Measurements from ENCODE around the gene CDH24. TPM values are rescaled to one million over a fixed set of nuclear protein-coding genes. Genes with fewer than 3 reads are reported as not detected.

CDH24 gene
- total and polyA plus RNA-seq, 2 donors (not counting 3 experiments of a cell fraction or from before 2014, with no cell fraction given) = 21.7 to 52.9 TPM

GRCh38 chr14:23104591-23105347, 47.4 kb upstream of the CDH24 start, which contains the start of gene CIROP:
Gene CIROP, minus strand, starts transcription at chr14:23104989. Its CDS starts 69 bp downstream, at chr14:23104920.
- no peak within 1 kb of the TSS for H3K27ac ChIP-seq (ENCODE audit: insufficient read depth, low read depth, low read length)
- H3K4me1 ChIP-seq (ENCODE audit: control insufficient read depth, extremely low read depth, insufficient read depth, low read length) = no peaks in the 10 kb centered on the region
- H3K4me3 ChIP-seq (replicated peaks in 1 of 3; ENCODE audit: insufficient read depth in 1 of 3, low read depth in 1 of 3, low read length in 3 of 3) = no peak within 1 kb of the TSS
- CTCF ChIA-PET = interaction anchor here (1.1 to 1.3 kb wide), 2 partner anchors 16 to 36 kb away, joined by 5 read pairs; no protein-coding TSS in a partner anchor
- dilution Hi-C loops (cut with MboI; ENCODE audit: extremely low pct_ligation_motif_present, low sequenced_read_pairs) = no loop called here
- no peaks in the 10 kb centered on the region for H3K9me3 ChIP-seq (replicated peaks; ENCODE audit: control insufficient read depth, insufficient read depth, low read length)
- no peaks in the 10 kb centered on the region for H4K20me1 ChIP-seq (replicated peaks; ENCODE audit: control insufficient read depth, extremely low read depth, insufficient read depth, low read length)
- H3K27me3 ChIP-seq (ENCODE audit: control insufficient read depth in 2 of 2, insufficient read depth in 2 of 2, low read length in 2 of 2) = no peaks in the 10 kb centered on the region
- no peak for DNase-seq (ENCODE audit: low read depth, low spot score)
- BruUV-seq (replicated peaks) = no TSS peak
- H2AFZ ChIP-seq (ENCODE audit: low read depth, low read length) = no peak within 1 kb of the TSS
- no peaks in the 10 kb centered on the region for H3K79me2 ChIP-seq (ENCODE audit: control insufficient read depth, insufficient read depth, low read length)
- H3K36me3 ChIP-seq (ENCODE audit: control insufficient read depth in 2 of 2, extremely low read depth in 1 of 2, insufficient read depth in 2 of 2, low read length in 2 of 2) = no peaks in the 10 kb centered on the region
- no peak within 1 kb of the TSS for H3K9ac ChIP-seq (replicated peaks; ENCODE audit: extremely low read depth, insufficient read depth, low read length)
- no peak for FAIRE-seq
- no peak within 1 kb of the TSS for H3K4me2 ChIP-seq (ENCODE audit: insufficient read depth, low read length)
- intact Hi-C loops (cut with micrococcal nuclease) = loop anchor here (5.0 kb wide), 1 partner anchor 112 kb away; no protein-coding TSS in a partner anchor
- TF ChIP-seq EZH2 (IDR thresholded peaks at IDR 0.05; ENCODE audit: borderline replicate concordance, low read depth, low read length, severe bottlenecking) (no peak), GATA2 (IDR thresholded peaks at IDR 0.05; ENCODE audit: insufficient read depth, insufficient read length, low read depth, low read length) (no peak), FOS (IDR thresholded peaks at IDR 0.05; ENCODE audit: borderline replicate concordance, insufficient read depth, low read length) (no peak), MAX (IDR thresholded peaks at IDR 0.05; ENCODE audit: insufficient read depth, insufficient read length) (no peak), POLR2AphosphoS5 (IDR thresholded peaks at IDR 0.05; ENCODE audit: insufficient read depth, low read depth, low read length) (no peak), JUN (IDR thresholded peaks at IDR 0.05; ENCODE audit: borderline replicate concordance, insufficient read depth, insufficient read length, low read depth) (no peak), CTCF (IDR thresholded peaks at IDR 0.05; ENCODE audit: extremely low read depth in 1 of 2, insufficient read depth in 1 of 2, low read depth in 1 of 2, low read length in 2 of 2) (no peak), MYC (IDR thresholded peaks at IDR 0.05; ENCODE audit: low read depth, low read length) (no peak), POLR2A (IDR thresholded peaks at IDR 0.05; ENCODE audit: low read depth, low read length) (no peak)
- H3K9me1 ChIP-seq (replicated peaks; ENCODE audit: control insufficient read depth, extremely low read depth, insufficient read depth, low read length) = no peaks in the 10 kb centered on the region
- POLR2A ChIA-PET = no interaction called here
